Body of pancreas (tissue), 4 donors: Measurements from ENCODE around the gene BLOC1S3.

Source experiments
- POLR2A ChIP-seq, 3 donors: fragments of 450-650 bp; IDR thresholded peaks; one replicate each; pipeline ENCODE4 v1.6.1; 2016; ENCODE audit warnings: antibody characterized with exemption in 3 of 3, mild to moderate bottlenecking in 2 of 3
- TF ChIP-seq, protein P1 (sequence below), 7 experiments: fragments of 450-650 bp in 4 of 7; fragments of 200-600 bp in 3 of 7; sonication (generic) in 3 of 7; IDR thresholded peaks; one replicate each; pipeline ENCODE4 v1.5.1; 2016 to 2019; ENCODE audit warnings: antibody characterized with exemption in 7 of 7

DNA sequence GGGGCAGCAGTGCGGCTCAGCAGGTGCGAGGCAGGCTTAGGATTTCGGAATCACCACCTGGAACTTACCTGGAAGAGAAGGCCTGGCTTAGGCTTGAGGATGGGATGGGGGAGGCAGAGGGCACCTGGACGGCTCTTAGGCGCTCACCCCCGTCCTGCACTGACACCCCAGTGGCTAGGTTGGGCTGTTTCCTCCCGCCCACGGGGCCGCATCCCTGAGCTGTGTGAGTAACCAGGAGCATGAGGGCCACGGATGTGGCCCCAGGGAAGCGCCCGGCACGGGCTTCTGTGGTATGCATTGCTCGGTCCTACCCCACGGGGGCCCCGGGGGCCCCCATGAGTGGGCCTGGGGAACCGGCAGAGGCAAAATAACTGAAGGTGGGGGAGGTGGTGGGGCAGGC, 15.4 kb upstream of the BLOC1S3 start:
- TF ChIP-seq, protein P1, sequence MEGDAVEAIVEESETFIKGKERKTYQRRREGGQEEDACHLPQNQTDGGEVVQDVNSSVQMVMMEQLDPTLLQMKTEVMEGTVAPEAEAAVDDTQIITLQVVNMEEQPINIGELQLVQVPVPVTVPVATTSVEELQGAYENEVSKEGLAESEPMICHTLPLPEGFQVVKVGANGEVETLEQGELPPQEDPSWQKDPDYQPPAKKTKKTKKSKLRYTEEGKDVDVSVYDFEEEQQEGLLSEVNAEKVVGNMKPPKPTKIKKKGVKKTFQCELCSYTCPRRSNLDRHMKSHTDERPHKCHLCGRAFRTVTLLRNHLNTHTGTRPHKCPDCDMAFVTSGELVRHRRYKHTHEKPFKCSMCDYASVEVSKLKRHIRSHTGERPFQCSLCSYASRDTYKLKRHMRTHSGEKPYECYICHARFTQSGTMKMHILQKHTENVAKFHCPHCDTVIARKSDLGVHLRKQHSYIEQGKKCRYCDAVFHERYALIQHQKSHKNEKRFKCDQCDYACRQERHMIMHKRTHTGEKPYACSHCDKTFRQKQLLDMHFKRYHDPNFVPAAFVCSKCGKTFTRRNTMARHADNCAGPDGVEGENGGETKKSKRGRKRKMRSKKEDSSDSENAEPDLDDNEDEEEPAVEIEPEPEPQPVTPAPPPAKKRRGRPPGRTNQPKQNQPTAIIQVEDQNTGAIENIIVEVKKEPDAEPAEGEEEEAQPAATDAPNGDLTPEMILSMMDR (IDR thresholded peaks at IDR 0.05), result no peak
- no peak for TF ChIP-seq POLR2A (IDR thresholded peaks at IDR 0.05)
